ENCODE data around the gene NAB1.
"Not testable (repeated sequence)": the region's sequence is repeated elsewhere in the genome, so short reads cannot be mapped to it uniquely, and the experiment has no call there.

The NAB1 gene

GRCh38 chr2:190607657-190608357, 41.1 kb upstream of the NAB1 start:
- no peak for TF ChIP-seq CTCF (IDR thresholded peaks at IDR 0.05; ENCODE audit: low read depth, low read length)
- H3K9me3 ChIP-seq (ENCODE audit: severe bottlenecking) = no peaks in the 10 kb centered on the region
- no peaks in the 10 kb centered on the region for H3K36me3 ChIP-seq
- no peak for DNase-seq
- no peak overlapping the region for H3K4me3 ChIP-seq (ENCODE audit: low read depth, low read length)
- H3K27me3 ChIP-seq (ENCODE audit: insufficient read depth, low read depth, severe bottlenecking) = no peaks in the 10 kb centered on the region
- H3K27ac ChIP-seq = no peak overlapping the region

- not testable (repeated sequence) for H3K36me3 ChIP-seq; H3K27ac ChIP-seq; DNase-seq; H3K27me3 ChIP-seq (ENCODE audit: insufficient read depth, low read depth, severe bottlenecking); H3K9me3 ChIP-seq (ENCODE audit: severe bottlenecking); H3K4me3 ChIP-seq (ENCODE audit: low read depth, low read length)
Observed at GRCh38 chr2:190608863-190609262, 40.0 kb upstream of the NAB1 start.

GRCh38 chr2:190609397-190609796, 39.5 kb upstream of the NAB1 start:
- not testable (repeated sequence) for DNase-seq; H3K4me3 ChIP-seq (ENCODE audit: low read depth, low read length); H3K36me3 ChIP-seq; H3K27me3 ChIP-seq (ENCODE audit: insufficient read depth, low read depth, severe bottlenecking); H3K9me3 ChIP-seq (ENCODE audit: severe bottlenecking); H3K27ac ChIP-seq

- H3K9me3 ChIP-seq (ENCODE audit: severe bottlenecking); DNase-seq; H3K27ac ChIP-seq; H3K27me3 ChIP-seq (ENCODE audit: insufficient read depth, low read depth, severe bottlenecking); H3K4me3 ChIP-seq (ENCODE audit: low read depth, low read length); H3K36me3 ChIP-seq: not testable (repeated sequence)
Observed at GRCh38 chr2:190610528-190610927, 38.4 kb upstream of the NAB1 start.

- H3K27ac ChIP-seq = no peak overlapping the region
- no peak for TF ChIP-seq CTCF (IDR thresholded peaks at IDR 0.05; ENCODE audit: low read depth, low read length)
- H3K27me3 ChIP-seq (ENCODE audit: insufficient read depth, low read depth, severe bottlenecking) = no peaks in the 10 kb centered on the region
- no peak overlapping the region for H3K4me3 ChIP-seq (ENCODE audit: low read depth, low read length)
- no peak for DNase-seq
- H3K9me3 ChIP-seq (ENCODE audit: severe bottlenecking) = no peaks in the 10 kb centered on the region
- no peaks in the 10 kb centered on the region for H3K36me3 ChIP-seq
Observed at GRCh38 chr2:190615555-190616200, 33.2 kb upstream of the NAB1 start.

- no peak for TF ChIP-seq CTCF (IDR thresholded peaks at IDR 0.05; ENCODE audit: low read depth, low read length)
Observed at GRCh38 chr2:190618030-190618429, 30.9 kb upstream of the NAB1 start.

GRCh38 chr2:190625691-190626090, 23.2 kb upstream of the NAB1 start:
- no peaks in the 10 kb centered on the region for H3K36me3 ChIP-seq
- no peaks in the 10 kb centered on the region for H3K9me3 ChIP-seq (ENCODE audit: severe bottlenecking)
- no peaks in the 10 kb centered on the region for H3K27me3 ChIP-seq (ENCODE audit: insufficient read depth, low read depth, severe bottlenecking)
- no peak overlapping the region for H3K27ac ChIP-seq
- no peak for TF ChIP-seq CTCF (IDR thresholded peaks at IDR 0.05; ENCODE audit: low read depth, low read length)
- no peak for DNase-seq
- no peak overlapping the region for H3K4me3 ChIP-seq (ENCODE audit: low read depth, low read length)

More at GRCh38 chr2:190618030-190618429, 30.9 kb upstream of the NAB1 start:
- Histone ChIP-seq H3K36me3 (no peaks in the 10 kb centered on the region), H3K9me3 (ENCODE audit: severe bottlenecking) (no peaks in the 10 kb centered on the region), H3K27ac (no peak overlapping the region), H3K4me3 (ENCODE audit: low read depth, low read length) (no peak overlapping the region), H3K27me3 (ENCODE audit: insufficient read depth, low read depth, severe bottlenecking) (no peaks in the 10 kb centered on the region)
- DNase-seq = no peak

Data from WERI-Rb-1 (cell line).